Muscle of leg (tissue), 11 donors: Measurements from ENCODE around the gene CHRNA1. TPM values are rescaled to one million over a fixed set of nuclear protein-coding genes. Genes with fewer than 3 reads are reported as not detected.
A peak's percentile ranks its signal among the peaks of the same experiment; 100 is the strongest.

Experiments
- DNase-seq: peaks from one replicate; pipeline ENCODE4 v3.0.0; 2013
- H3K27ac ChIP-seq: one replicate; pipeline ENCODE4 v1.5.1; 2013; ENCODE audit warnings: mild to moderate bottlenecking, low read length, control low read depth
- H3K27me3 ChIP-seq: one replicate; pipeline ENCODE4 v1.6.1; 2013; ENCODE audit warnings: low read length; ENCODE audit not compliant: control insufficient read depth, insufficient read depth
- H3K36me3 ChIP-seq: one replicate; pipeline ENCODE4 v1.6.1; 2013; ENCODE audit warnings: low read length; ENCODE audit not compliant: control insufficient read depth, insufficient read depth
- H3K4me1 ChIP-seq: one replicate; pipeline ENCODE4 v1.6.1; 2013; ENCODE audit warnings: low read length; ENCODE audit not compliant: control insufficient read depth, insufficient read depth
- H3K4me3 ChIP-seq: one replicate; pipeline ENCODE4 v1.5.1; 2013; ENCODE audit warnings: low read length, control low read depth
- H3K9me3 ChIP-seq: replicated peaks from 2 replicates; pipeline ENCODE4 v1.6.1; 2013; ENCODE audit warnings: low read depth, low read length; ENCODE audit not compliant: control insufficient read depth
- WGBS: methylation state at CpG from one replicate; pipeline ENCODE4 v1.1.5; 2013; ENCODE audit warnings: missing lambda C conversion rate; ENCODE audit not compliant: insufficient coverage; 5-methylcytosine and 5-hydroxymethylcytosine counted together
- polyA plus RNA-seq, 8 donors: library from polyadenylated mRNA; unstranded; fragments of 120-200 nt; gene quantifications; one replicate each; pipeline versions ENCODE4 v1.2.1 to v1.2.3, GENCODE V29; 2013; ENCODE audit warnings: inconsistent platforms in 1 of 8, low replicate concordance in 1 of 8; ENCODE audit not compliant: insufficient read length in 8 of 8, insufficient read depth in 1 of 8
- total RNA-seq: library from RNA; stranded (reverse); fragments of 120-200 nt; gene quantifications from one replicate; pipeline ENCODE4 v1.2.4, GENCODE V29; 2013

The CHRNA1 gene
- total and polyA plus RNA-seq, 9 donors = 94.9 to 157 (median 142) TPM

GRCh38 chr2:174777347-174778084 lies 13.2 kb upstream of the CHRNA1 start:
- Histone ChIP-seq H3K9me3 (no peaks in the 10 kb centered on the region), H3K36me3 (no peaks in the 10 kb centered on the region), H3K4me3 (no peak overlapping the region), H3K27ac (peak overlapping the region; percentile 38), H3K4me1 (peaks cover 24% of the 10 kb centered on the region), H3K27me3 (no peaks in the 10 kb centered on the region)
- peak; percentile 43 for DNase-seq
- WGBS = 50% methylated on average over 4 of the region's 5 CpGs

DNA sequence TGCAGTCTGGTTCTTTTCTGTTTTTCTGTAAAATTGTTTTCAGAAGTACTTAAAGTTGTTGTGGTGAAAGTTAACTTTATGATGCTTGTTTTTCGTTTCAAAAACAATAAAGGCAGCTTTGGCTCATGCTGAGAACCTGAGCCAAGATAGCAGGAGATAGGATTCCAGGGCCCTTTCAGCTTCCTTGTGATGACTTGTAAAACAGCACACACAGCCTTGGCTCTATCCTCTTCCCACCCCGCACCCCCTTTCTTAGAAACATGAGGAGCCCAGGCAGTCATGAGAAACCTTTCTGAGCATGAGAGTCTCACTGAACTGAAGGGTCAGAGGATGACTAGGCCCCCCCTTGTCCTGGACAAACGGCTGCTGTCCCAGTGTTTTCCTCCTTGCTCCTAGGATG lies 12.4 kb upstream of the CHRNA1 start:
- H3K36me3 ChIP-seq = no peaks in the 10 kb centered on the region
- peak; percentile 40 for DNase-seq

GRCh38 chr2:174776223-174776622 lies 12.0 kb upstream of the CHRNA1 start:
- 35% methylated on average over 2 of the region's 6 CpGs for WGBS
- Histone ChIP-seq H3K4me3 (no peak overlapping the region), H3K9me3 (no peaks in the 10 kb centered on the region), H3K27me3 (no peaks in the 10 kb centered on the region), H3K36me3 (no peaks in the 10 kb centered on the region), H3K4me1 (peaks cover 31% of the 10 kb centered on the region), H3K27ac (no peak overlapping the region)
- DNase-seq = no peak

More for the DNA sequence above, 12.4 kb upstream of the CHRNA1 start:
- 0% methylated on average over 1 of the region's 3 CpGs for WGBS
- Histone ChIP-seq H3K27ac (no peak overlapping the region), H3K27me3 (no peaks in the 10 kb centered on the region), H3K4me1 (peaks cover 30% of the 10 kb centered on the region), H3K9me3 (no peaks in the 10 kb centered on the region), H3K4me3 (no peak overlapping the region)

DNA sequence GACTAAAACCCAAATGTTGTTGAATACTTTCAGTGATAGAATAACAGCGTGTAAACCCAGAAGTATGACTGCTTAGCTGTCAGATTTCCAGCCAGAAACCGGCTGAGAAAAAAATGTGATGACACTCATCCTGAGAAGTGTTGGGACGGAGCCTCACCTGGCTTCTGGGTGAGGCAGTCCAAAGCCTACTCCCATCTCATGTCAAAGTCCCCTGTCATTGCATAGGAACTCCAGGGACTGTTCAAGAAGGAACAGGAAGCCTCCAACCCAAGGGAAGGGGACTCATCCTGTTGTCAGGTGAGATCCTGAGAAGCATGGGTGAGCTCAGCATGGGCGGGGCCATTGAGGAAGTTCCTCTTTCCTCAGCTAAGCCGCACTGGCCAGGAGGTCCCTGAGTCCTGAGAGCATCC lies 11.3 kb upstream of the CHRNA1 start:
- H3K4me1 ChIP-seq = peaks cover 31% of the 10 kb centered on the region
- H3K4me3 ChIP-seq = no peak overlapping the region
- no peaks in the 10 kb centered on the region for H3K9me3 ChIP-seq
- no peak for DNase-seq
- H3K27me3 ChIP-seq = no peaks in the 10 kb centered on the region
- no peak overlapping the region for H3K27ac ChIP-seq
- 78% methylated on average over 2 of the region's 5 CpGs for WGBS
- H3K36me3 ChIP-seq = no peaks in the 10 kb centered on the region

DNA sequence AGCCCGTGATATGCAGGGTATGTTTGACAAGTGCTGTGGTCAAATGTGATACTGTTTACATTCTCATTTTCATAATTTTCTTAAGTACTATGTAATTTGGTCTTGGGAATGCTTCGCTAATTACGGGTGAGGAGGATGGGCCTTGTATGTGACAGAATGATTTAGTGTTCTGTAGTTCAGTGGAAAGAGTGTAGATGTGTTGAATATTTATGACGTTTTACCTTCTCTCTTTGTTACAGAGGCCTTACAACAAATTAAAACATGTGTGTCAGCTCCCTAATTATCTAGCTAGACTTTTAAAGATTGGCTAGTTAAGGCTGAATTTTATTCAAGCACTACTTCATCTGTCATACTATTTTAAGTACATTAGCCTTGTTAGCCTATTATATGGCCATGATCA lies 10.6 kb upstream of the CHRNA1 start:
- WGBS = 80% methylated on average over 1 of the region's 4 CpGs
- no peak overlapping the region for H3K27ac ChIP-seq
- no peaks in the 10 kb centered on the region for H3K36me3 ChIP-seq
- no peak overlapping the region for H3K4me3 ChIP-seq
- no peak for DNase-seq
- H3K27me3 ChIP-seq = no peaks in the 10 kb centered on the region
- H3K4me1 ChIP-seq = peaks cover 31% of the 10 kb centered on the region
- H3K9me3 ChIP-seq = no peaks in the 10 kb centered on the region

DNA sequence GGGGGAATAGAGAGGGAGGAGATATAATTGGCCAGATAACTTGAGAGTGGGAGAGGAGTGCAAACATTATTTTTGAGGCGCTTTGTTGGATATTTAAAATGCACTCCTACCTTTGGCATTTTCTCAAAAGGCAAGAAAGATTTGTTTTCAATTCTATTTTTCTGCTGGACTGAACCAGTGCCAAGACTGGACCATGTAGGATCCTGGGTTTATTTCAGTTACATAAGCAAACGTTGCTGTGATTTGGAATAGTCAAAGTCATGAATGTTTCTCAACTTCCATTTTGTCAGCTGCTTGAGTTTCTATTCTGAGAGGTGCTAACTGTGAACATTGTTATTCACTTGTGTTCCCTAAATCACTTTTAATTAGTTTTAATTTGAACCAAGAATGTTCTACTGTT lies 8.9 kb upstream of the CHRNA1 start:
- Histone ChIP-seq H3K36me3 (no peaks in the 10 kb centered on the region), H3K4me3 (no peak overlapping the region), H3K27me3 (no peaks in the 10 kb centered on the region), H3K27ac (no peak overlapping the region), H3K4me1 (peaks cover 19% of the 10 kb centered on the region), H3K9me3 (no peaks in the 10 kb centered on the region)
- WGBS = no CpG with 5 or more reads among the region's 2 CpGs
- DNase-seq = no peak

DNA sequence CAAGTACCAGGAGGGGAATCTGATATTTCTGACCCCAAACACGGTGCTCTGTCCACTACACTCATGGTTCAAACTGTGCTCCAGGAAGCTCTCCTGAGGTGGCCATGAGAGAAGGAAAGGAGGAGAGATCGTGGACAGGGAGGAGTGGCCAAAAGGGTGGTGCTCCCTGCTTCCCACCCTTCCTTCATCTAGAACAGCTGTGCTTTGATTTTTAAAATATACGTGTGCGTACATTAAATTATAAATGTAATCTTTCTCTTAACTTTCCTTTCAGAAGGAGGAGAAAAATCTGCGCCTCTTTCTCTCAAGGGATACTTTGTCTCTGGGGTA lies 8.2 kb upstream of the CHRNA1 start:
- H3K27ac ChIP-seq = no peak overlapping the region
- DNase-seq = no peak
- no CpG with 5 or more reads among the region's 5 CpGs for WGBS

DNA sequence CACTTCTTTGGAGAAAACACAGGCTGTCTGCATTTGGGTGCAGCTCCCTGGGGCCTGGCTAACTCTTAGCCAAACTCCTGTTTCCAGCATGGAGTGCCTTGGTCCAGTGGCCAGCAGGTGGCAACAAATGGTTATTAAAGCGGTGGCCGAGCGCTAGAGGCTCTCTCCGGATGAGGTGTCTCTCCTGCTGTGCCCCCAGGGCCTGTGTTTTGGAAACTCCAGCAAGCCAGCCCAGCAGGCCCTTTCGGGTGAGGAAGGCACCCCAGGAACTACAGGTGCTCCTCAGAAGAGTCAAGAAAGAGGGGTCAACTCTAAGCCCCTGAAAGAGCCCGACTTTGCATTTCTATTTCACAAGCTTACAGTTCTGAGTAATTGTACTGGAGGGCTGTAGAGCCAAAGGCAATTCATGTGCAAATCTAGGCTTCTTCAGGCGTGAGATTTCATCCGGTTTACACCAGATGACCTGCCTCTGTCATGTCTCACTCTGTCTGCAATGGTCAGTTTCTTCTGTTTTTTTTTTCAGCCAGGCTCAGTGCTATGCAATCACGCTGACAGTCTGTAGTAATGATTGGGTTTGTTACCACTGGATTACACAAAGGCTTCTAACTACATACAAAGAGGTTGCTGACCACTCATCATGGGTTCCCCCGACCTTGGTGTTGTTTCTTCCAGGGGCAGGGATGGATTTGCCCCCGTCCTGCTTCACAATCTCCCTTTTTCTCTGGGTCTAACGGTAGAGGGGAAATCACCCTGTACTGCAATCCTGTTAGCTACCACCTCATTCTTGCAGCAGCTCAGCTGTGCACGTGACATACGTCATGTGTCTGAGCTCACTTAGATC lies 7.6 kb upstream of the CHRNA1 start:
- no peak overlapping the region for H3K27ac ChIP-seq
- DNase-seq = peak; percentile 84
- 9% methylated on average over 9 of the region's 14 CpGs for WGBS
- H3K4me3 ChIP-seq = no peak overlapping the region
- H3K4me1 ChIP-seq = peaks cover 15% of the 10 kb centered on the region
- H3K27me3 ChIP-seq = no peaks in the 10 kb centered on the region
- no peaks in the 10 kb centered on the region for H3K36me3 ChIP-seq
- H3K9me3 ChIP-seq = no peaks in the 10 kb centered on the region

More for the DNA sequence above, 8.2 kb upstream of the CHRNA1 start:
- H3K27me3 ChIP-seq = no peaks in the 10 kb centered on the region
- H3K9me3 ChIP-seq = no peaks in the 10 kb centered on the region
- H3K4me1 ChIP-seq = peaks cover 17% of the 10 kb centered on the region
- no peak overlapping the region for H3K4me3 ChIP-seq
- no peaks in the 10 kb centered on the region for H3K36me3 ChIP-seq

GRCh38 chr2:174771136-174771535 lies 6.9 kb upstream of the CHRNA1 start:
- no peak overlapping the region for H3K4me3 ChIP-seq
- WGBS = no CpG with 5 or more reads among the region's 3 CpGs
- peaks cover 17% of the 10 kb centered on the region for H3K4me1 ChIP-seq

GRCh38 chr2:174768557-174768956 lies 4.3 kb upstream of the CHRNA1 start:
- Histone ChIP-seq H3K27me3 (no peaks in the 10 kb centered on the region), H3K9me3 (no peaks in the 10 kb centered on the region), H3K27ac (no peak overlapping the region), H3K4me3 (no peak overlapping the region), H3K36me3 (no peaks in the 10 kb centered on the region), H3K4me1 (peaks cover 36% of the 10 kb centered on the region)
- no peak for DNase-seq
- 51% methylated on average over 9 of the region's 9 CpGs for WGBS

More at GRCh38 chr2:174771136-174771535, 6.9 kb upstream of the CHRNA1 start:
- H3K27me3 ChIP-seq = no peaks in the 10 kb centered on the region
- no peak for DNase-seq
- no peaks in the 10 kb centered on the region for H3K36me3 ChIP-seq
- H3K27ac ChIP-seq = no peak overlapping the region
- no peaks in the 10 kb centered on the region for H3K9me3 ChIP-seq
